Embryonic facial prominence (tissue), 1 donor: Measurements from ENCODE around the gene TMEM255B.
"Not testable (repeated sequence)": the region's sequence is repeated elsewhere in the genome, so short reads cannot be mapped to it uniquely, and the experiment has no call there.

ENCODE experiments used
- DNase-seq: peaks from one replicate; pipeline ENCODE4 v3.0.0-alpha.2; 2016; ENCODE audit errors: extremely low spot score

The TMEM255B gene

DNA sequence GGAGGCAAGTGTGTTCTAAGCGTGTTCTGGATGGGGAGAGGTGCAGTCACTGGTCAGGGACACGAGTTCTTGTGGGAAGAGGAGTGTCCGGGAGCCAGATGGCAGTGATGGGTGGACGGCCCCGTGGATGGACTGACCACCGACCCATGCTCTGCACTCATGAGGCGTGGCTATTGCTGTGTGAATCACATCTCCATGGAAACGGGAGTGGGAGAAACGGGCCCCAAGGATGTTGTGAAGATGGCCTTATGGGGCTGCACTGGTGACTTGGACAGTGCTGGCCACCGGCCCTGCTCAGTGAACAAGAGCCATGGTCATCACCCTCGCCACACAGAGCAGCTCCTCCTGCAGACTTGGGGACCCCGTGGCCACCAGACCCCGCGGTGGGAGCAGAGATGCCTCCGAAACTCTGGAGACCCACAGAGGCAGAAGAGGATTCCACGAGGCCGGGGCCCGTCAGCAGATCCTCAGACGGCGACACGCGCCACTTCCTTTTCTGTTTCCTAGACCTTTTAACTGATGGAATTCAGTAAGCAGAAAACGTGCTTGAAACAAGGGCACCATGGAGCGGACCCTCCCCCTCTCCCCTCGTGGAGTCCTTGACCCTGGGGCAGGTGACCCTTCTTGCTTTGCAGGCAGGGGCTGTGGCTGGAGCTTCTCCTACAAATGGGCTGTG is 57.4 kb downstream of the TMEM255B start:
- no peak for DNase-seq

DNA sequence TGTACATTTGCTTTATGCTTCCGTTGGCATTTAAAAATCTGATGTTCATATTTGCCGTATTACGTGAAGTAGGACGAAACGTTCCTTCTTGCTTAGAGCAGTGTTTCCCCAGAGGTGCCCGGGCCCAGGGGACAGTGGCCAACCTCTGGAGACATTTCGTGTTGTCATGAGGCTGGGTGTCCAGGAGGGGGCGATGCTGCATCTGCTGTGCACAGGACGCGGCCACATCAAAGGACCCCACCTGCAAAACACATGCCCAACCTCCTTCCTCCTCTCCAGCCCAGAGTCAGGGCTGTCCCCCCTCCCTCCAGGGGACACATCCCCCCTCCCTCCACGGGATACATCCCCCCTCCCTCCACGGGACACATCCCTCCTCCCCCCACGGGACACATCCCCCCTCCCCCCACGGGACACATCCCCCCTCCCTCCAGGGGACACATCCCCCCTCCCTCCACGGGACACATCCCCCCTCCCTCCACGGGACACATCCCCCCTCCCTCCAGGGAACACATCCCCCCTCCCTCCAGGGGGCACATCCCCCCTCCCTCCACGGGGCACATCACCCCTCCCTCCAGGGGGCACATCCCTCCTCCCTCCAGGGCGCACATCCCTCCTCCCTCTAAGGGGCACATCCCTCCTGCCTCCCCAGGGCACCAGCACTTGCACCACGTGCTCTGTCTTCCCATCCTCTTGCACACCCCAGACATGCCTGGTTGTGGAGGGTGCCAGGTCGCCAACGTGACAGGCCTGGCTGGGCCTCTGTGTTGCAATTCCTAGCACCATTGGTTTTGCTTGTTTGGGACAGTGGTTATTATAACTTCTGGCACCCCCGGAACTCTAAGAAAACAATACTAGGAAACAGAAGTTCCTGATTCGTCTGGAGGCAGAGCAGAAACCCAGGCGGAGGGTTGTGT is 58.2 kb downstream of the TMEM255B start:
- peak; percentile 52 for DNase-seq

DNA sequence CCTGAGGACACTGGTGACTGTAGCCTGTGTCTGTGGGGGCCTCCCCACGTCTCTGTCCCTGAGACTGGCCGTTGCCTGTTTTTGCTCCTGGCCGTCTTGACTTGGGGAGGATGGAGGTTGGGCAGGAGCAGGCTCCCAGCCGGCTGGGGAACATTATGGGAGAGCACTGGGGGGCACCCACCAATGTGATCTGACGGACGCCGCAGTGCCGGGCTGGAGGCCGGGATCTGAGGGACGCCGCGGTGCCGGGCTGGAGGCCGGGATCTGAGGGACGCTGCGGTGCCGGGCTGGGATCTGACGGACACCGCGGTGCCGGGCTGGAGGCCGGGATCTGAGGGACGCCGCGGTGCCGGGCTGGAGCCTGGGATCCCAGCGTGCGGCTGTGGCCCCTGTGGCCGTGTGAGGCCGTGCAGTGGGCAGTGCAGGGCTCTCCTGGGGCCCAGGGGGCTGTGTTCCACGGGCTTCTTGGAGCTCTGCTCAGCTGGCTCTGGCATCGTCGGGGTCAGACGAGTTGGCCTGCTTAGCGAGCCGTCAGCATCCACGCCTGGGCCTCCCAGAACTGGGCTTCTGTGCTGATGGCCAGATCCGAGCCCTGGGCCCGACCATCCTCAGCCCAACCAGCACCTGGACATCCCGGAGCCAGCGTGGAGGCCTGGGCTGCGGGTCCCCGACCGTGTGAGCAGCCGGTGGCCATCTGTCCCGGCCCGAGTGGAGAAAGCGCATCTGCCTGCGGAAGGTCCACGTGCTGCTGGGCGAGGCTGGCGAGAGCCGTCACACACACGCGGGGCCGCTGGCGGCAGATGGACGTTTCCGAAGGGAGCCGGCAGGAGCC is 59.0 kb downstream of the TMEM255B start:
- DNase-seq = no peak

DNA sequence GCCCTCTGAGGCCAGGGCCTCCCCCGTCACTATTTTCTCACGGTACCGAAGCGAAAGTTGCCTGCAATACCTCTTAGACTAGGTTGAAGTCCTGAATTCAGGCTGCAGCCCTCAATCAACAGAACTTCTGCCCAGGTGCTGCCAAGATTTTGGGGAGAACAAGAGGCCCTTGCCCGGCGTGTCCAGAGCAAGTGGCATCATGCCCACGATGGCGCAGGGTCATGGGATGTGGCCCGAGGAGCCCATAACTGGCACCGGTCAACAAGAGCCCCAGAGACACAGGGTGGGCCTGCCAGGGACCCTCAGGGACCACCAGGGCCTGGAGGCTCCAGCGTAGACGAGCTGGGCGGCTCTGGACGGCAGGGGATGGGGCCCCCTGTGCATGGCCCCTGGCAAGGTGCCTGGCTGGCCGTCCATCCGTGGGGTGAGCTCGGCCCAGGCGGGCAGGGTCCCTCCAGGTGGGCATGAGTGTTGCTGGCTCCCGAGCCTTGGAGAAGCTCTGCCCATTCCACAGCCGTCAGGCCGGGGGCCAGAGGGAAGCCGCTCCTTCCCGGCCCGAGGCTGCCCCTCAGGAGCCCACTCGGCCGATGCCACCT is 59.8 kb downstream of the TMEM255B start:
- DNase-seq = no peak

DNA sequence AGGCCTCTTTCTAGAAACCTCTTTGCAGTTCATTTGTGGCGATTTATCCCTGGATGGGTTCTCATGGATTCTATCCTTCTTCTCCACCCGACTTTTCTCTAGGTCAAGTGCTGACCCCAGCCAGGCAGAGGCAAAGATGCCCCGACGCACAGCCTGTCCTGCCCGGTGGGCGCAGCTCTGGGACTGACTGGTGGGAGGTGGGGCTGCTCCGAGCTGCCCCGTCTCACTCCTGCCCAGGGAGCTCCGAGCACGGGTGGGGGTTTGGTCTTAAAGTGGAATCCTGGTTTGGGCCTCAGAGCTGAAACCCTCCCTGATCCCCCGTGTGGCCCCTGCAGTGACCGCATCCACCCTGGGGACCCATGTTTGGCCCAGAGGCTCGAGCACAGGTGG is 60.3 kb downstream of the TMEM255B start:
- DNase-seq = no peak

DNA sequence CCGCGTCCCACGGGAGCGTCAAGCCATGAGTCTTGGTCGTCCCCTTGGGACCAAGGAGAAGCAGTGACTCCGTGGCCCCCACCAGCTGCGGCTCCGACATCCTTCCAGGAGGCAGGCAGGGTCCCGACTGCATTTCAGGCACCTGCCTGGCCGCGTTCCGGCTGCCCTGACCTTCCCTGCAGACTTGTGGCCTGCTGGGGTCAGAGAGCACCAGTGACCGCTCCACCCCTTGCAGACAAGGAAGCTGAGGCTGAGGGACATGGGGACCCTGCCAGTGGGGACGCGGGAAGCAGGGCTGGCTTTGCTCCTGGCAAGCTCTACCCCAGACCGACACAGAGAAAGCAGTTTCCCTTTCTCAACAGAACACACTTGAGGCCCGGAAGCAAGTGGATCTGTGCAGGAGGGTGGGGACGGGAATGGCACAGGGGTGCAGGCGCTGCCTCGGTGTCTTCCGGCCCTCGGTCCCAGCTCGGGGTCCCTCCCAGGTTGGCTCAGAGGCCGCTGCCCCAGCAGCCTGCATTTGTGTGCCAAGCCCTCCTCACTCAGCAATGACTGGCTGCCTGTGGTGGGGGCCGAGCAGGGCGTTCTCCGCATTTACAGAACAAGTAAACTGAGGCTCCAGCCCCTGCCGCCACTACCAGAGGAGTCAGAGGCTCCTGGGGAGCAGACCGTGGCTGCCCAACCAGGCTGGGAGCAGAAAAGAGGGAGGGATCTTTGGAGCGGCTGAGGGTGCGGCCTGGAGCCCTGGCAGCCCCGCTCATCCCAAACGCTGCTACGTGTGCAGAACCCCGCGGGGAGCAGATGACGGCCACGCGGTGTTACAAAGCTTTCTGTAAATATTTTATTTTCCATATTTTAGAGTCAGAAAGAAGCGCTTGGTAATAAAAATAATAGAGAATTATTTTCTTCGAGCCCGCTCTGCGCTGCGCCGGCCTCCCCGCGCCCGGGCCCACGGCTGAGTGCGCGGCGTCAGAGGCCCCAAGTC is 61.0 kb downstream of the TMEM255B start:
- DNase-seq = no peak

DNA sequence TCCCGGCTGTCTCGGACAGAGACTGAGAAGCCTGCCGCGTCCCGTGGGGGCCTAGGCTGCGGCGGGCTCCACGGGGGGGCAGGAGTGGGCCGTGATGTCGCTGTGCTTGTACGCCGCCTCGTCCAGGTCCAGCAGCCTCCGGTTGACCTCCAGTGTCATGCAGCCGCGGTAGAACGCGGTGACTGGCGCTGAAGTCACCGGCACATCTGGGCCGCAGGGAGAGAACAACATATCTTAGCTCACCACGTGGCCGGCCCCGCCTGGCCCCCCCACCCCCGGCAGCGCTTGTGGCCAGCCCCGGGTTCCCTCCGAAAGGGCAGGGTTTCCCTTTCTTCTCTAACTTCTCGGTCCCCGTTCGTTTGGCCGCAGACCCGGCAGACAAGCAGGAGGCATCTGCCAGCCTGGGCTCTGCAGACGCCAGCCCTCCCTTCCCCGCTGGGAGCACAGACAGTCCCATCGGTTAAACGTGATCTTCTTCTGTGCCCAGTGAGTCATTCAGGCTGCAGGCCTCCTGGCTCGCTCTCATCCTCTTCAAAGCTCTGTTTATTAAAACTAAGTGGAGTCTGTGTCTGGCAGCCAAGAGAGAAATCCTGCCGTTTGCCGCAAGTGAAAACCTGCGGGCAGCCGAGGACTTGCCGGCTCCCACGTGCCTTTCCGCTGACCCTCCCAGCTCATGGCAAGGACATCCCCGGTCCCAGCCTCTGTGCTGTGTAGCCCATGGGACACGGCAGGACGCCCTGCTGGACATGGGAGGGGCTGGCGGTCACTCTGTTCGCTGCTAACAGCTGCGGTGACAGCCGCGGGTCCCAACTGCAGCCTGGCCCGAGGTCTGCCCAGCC is 62.0 kb downstream of the TMEM255B start:
- DNase-seq = no peak

DNA sequence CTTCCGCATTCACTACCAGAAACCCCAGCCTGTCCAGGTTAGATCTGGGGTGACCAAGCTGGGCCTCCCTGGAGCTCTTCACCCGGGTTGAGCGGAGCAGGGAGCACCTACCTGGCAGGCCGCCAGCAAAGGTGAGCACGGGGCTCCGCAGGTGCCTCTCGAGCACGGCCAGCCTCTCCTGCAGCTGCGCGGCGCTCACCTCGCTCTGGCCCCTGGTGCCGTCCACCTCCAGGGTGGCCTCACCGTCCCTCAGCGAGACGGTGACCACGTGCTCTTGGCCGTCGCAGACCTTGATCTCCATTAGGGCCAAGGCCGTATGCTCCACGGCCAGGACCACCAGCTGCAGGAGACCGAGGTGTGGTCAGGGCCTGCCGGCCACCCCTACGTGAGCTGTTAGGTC is 62.8 kb downstream of the TMEM255B start:
- no peak for DNase-seq

DNA sequence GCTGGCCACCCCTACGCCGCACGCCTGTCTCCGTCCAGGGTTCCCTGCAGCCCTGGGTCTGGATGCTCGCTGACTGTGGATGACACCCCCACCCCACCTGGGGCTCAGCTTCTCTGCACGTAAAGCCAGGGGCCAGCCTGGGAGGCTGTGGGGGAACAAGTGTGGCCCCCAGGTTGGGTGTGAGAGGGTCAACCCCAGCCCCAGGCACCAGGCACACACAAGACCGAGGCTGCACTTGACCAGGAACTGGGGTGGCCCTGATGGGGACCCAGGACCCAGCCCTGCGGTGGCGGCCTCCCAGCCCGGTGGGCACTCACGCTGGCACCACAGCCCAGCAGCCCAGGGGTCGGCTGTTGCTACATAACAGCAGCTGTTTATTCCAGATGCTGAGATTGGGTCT is 63.2 kb downstream of the TMEM255B start:
- DNase-seq = no peak

DNA sequence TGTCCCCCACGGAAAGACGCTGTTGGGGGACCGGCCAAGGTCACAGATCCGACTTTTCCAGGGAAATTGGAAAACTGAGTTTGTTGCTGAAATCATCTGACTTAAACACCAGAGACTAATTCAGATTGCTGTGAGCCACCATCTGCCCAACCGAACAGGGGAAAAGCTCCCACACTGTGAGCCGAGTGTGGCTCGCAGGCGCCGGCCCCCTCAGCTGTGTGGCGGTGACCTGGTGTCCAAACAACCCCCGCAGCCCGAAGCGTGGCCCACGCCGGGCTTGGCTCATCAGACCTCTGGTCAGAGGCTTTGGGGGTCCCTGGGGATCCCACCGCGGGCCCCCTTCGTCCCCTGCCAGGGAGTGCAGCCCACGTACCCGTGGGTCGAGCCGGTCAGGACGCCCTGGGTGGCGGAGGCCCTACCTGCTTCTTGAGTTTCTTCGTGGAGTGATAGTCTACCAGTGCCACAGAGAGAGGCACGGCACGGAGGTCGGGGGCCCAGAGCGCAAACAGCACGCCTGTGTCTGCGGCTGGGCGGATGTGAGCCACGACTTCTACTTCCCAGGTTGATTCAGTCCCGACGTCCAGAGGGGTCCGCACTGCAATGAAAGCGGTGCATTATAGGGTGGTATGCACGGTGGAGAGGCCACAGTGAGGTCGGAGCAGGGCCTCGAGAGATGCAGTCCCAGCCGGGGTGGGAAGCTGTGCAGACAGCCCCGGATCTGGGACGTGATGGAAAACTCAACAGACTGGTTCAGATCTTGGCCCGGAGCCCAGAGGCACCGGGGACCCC is 64.1 kb downstream of the TMEM255B start:
- no peak for DNase-seq

DNA sequence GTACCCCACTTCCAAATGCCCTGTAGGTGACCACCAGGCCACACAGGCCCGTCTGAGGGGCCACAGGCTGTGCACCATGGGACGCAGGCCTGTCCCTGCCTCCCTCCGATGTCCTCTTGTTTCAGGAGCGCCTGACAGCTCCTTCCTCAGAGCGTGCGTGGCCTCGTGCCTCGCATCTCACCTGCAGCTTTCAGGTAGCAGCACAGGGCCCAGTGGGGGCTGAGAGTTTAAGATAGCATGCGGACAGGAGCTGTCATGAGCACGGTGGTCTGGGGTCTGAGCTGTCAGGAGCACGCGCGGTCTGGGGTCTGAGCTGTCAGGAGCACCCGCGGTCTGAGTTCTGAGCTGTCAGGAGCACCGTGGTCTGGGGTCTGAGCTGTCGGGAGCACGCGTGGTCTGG is 64.7 kb downstream of the TMEM255B start:
- no peak for DNase-seq

DNA sequence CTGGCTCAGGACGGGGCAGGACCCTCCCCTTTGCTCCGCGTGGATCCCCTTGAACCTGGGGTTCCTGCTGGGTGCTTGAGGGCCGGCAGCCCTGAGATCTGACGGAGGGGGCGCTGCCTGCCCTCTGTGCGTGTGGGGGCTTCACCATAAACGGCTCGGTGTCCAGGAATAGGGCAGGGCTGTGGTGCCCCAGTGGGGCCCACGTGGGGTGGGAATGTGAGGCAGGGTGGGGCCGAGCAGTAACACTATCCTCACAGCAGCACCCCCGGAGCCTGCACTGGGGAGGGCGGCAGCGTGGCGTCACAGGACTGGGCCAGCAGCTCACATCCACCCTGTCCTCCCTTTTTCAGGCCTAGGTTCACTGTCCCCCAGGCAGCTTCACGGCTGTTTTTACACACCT is 66.8 kb downstream of the TMEM255B start:
- DNase-seq = no peak

DNA sequence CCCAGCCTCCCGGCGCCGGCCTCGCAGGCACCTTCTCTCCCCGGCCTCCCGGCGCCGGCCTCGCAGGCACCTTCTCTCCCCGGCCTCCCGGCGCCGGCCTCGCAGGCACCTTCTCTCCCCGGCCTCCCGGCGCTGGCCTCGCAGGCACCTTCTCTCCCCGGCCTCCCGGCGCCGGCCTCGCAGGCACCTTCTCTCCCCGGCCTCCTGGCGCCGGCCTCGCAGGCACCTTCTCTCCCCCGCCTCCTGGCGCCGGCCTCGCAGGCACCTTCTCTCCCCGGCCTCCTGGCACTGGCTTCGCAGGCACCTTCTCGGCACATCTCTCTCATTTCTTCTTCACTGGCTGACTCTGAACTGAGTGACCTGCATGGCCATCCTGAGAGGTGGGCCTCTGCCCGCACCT is 67.4 kb downstream of the TMEM255B start:
- DNase-seq = not testable (repeated sequence)

DNA sequence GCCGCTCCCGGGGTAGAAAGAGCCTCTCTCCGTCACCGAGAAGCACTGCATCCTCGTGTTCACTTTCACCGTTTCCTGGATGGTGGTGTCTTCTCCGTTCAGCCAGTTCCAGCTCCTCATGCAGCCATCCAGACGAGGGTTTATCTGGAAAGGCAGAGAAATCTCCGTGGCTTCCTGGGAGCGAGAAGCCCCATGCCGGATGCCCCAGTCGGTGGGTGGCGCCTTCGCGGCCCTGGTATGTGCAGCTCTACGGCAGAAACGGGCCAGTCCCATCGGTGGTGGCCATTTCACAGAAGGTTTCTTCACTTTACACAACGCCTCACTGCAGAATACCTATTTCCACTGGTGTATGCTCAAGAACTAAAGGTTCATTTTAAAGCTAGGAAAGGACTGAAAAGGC is 68.0 kb downstream of the TMEM255B start:
- no peak for DNase-seq

DNA sequence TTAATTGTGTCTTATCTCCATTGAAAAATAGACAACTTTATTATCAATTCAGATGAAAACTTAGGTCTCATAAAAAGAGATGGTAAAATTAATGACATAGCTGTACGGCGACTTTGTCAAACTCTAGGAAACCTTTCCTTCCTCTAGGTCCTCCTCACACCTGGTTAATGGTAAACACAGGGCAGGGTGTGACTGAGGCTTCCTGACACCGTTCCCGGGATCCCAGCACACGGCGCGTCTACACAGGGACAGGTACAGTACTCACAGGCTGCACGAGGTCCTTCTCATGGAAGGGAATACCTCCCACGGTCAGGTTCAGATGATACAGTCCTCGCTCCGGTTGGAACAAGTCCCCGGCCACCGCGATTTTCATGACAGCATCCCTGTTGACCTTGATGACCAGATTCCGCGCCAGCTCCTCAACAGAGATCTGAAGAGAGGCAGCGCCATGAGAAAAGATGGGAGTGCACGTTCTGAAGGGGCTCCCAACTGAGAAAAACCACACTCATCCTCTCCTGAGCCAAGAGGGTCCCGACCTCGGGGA is 69.3 kb downstream of the TMEM255B start:
- no peak for DNase-seq

DNA sequence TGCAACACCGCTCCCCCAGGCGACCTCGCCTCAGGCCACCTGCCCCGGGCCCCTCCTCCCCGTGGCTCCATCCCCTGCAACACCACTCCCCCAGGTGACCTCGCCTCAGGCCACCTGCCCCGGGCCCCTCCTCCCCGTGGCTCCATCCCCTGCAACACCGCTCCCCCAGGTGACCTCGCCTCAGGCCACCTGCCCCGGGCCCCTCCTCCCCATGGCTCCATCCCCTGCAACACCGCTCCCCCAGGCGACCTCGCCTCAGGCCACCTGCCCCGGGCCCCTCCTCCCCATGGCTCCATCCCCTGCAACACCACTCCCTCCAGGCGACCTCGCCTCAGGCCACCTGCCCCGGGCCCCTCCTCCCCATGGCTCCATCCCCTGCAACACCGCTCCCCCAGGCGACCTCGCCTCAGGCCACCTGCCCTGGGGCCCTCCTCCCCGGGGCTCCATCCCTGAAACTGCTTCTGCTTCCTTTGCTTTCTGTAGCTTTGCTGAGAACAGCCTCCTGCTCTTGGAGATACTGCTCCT is 71.5 kb downstream of the TMEM255B start:
- DNase-seq = not testable (repeated sequence)

DNA sequence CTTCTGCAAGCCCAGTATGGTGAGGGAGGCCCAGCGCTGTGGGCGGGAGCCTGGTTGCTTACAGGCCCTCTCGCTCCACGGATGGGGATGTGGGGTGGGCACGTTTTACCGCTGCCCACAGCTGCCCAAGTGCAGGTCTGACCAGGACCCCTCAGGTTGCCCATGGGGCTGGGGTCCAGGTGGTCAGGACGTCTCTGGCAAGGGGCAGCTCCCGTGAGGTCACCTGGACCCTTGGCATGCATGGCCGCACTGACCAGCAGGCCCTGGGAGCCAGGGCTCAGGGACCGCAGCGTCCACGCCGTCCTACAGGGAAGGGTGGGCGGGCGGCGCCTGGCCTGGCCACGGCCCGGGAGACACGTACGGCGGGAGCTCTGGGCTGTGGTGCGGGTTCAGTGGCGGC is 72.0 kb downstream of the TMEM255B start:
- no peak for DNase-seq

DNA sequence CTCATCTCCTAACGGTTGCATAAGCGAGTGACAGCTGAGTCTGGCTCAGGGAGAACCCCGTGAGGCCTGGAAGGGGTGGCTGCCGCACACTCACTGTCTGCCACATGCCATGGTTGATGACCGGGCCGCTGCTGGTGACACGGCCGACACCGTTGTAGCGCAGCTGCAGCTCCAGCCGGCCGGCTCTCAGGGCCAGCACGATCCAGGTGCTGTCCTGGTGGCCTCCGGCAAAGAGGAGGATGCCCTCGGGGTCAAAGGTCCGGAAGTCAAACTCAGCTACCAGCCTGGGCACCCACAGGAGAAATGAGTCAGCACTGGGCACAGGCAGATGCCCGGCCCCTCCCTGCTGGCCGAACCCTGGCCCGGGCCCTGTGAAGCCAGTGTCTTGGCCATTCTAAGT is 73.2 kb downstream of the TMEM255B start:
- DNase-seq = no peak
